DMS53 treated with DMSO at 0.1 percent for 48 hours (cell line): Measurements from ENCODE around the gene IL17D.
A peak's percentile ranks its signal among the peaks of the same experiment; 100 is the strongest.

Experiments used
- DNase-seq: peaks from one replicate; lab custom pipeline; 2025; ENCODE audit not compliant: unreplicated experiment; lab: John Stamatoyannopoulos, UW

Gene IL17D

DNA sequence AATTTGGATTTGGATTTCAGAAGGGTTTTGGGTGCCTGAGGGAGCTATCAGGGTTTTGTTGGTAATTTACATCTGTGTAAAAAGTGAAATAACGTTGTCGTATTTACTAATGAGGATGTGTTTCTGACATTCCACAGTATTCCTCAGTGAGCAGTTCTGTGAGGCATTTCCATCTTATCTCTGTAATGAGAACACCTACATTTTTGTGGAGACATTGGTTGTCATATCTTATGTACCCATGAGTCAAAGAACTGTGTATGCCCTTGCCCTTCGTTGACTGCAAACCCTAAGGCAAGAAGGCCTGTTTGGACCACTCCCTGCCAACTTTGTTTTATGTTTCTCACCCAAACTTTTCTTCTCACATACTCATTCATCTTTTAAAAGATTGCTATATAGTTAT, 14.2 kb upstream of the IL17D start:
- no peak for DNase-seq

DNA sequence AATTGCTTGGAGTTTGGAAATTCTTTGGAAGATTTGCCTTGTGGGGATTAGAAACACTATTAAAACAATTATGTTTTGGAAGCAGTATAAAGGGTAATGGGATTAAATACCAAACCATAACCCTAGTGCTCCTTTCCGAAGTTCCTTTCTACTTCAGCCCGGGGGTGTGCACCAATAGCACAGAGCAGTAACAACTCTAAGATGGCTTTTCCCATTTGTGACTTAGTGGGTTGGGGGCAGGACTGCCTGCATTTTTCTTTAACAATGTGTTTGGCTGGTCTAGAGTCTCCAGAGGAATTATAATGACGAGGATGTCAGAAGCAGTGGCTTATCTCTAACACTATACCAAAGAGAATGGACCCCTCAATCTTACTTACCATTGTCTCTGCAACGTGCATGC, 11.9 kb upstream of the IL17D start:
- DNase-seq = no peak

- no peak for DNase-seq
Observed at GRCh38 chr13:20696073-20696472, 7.4 kb upstream of the IL17D start.

GRCh38 chr13:20699715-20700114, 3.8 kb upstream of the IL17D start:
- no peak for DNase-seq

GRCh38 chr13:20700288-20700687, 3.2 kb upstream of the IL17D start:
- no peak for DNase-seq

DNA sequence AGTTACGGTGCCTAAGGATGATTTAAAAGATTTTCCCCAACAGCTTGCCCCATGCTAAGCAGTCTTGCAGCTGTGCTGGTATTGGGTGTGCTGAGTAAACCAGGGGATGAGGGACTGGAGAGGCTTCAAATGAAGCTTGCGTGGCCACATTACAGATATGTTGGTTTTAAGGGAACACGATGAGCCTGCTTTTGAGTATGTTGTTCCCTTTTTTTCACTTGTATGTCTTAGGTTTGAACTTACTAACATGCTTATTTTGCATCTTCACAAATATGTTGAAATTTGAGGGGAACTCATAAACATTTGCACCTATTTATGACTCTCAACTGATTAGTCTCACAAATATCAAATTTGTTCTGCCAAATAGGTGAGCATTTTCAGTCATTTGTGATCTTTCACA, 2.0 kb upstream of the IL17D start:
- DNase-seq = no peak

DNA sequence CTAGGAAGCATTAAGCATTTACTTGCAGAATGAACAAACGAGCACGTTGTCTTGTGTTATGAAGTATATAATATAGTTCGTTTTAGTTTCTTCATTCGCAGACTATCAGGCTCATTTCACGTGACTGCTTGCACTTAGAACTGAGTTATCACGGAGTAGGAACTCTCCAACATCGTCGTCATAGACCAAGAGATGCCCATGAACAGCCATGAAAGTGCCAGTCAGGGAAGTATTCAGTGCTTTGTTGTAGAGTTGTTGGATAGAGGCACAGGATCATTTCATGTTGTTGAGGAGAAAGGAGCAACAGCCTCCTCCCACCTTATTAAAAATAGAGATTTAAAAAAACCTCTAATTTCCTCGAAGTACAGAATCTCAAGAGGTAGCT, 977 bp upstream of the IL17D start:
- no peak for DNase-seq

GRCh38 chr13:20703780-20704458, 420 bp downstream of the IL17D start:
- peak; percentile 85 for DNase-seq

DNA sequence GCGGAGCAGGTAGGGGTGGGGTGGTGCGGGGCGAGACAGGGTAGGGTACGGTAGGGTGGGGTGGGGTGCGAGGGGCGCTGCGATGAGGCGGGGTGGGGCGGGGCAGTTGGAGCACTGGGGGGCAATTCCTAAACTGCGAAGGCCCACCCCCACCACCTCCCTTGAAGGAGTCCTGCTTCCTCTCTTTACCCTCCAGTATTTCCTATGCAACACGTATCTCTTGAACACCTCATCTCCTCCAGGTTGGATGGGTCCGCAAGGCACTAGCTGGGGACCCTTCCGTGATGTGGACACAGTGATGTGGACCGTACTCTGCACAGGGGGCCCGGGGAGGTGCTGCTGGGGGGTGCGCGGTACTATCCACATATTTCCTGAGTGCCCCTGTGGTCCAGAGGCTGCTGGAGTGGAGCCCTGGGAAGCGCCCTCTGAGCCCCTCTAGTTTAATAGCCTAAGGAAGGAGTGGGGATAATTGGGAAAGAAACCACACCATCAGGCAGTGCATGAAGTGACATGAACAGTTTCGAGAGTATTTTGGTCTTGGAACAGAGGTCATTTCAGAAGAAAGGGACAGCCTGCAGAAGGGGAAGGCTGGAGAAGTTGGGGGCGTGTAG, 1.1 kb downstream of the IL17D start:
- peak; percentile 14 for DNase-seq

DNA sequence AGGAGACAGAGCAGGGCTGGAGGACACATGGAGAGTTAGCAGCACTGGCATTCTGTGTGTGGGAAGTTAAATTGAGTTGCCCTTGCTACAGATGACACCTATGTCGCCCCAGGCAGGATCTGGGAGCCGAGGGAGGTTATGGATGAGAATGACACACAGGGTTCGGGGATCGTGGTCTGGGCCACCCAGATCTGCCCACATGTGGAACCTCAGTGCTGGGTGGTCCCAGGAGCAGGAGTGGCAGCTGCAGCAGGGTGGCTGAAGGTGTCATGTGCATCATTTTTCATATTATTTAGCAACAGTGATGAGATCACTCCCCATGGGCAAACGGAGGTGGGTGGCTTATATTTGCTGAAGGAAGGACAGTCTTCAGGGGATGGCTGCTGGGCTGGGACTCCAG, 3.2 kb downstream of the IL17D start:
- no peak for DNase-seq

DNA sequence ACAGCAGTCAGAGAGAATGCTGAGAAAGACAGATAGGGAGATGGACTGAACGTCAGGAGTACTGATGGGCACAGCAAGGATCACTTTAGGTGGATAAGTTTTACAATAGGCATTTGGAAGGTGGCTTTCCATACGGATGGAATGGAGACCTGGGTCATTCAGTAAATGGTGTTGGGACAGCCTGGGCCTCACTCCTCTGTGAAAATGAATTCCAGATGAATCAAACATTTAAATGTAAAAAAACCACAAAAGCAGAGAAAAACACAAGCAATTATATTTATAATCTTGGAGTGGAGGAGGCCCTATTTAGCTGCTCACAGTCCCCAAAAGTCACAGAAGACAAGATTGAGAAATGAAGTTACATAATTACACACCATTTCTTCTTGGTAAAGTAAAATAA, 4.7 kb downstream of the IL17D start:
- DNase-seq = no peak

GRCh38 chr13:20709369-20709768, 5.9 kb downstream of the IL17D start:
- DNase-seq = no peak

DNA sequence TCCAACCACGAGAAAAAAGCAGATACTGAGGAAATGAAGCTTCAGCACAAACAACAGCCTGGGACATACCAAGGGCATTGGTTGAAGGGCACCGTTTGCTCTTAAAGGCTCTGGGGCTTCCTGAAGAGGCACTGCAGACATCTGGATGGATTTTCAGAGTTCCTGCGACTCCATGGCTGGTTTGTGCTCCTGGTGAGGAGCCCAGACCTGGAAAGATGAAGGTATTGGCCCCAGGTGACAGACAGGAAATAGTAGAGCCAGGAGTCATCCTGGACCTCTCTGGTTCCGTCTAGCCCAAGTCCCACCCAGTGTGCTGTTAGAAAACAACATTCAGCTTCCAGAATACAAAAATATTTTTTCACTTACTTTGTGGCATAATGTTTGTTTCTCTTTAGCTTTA, 6.3 kb downstream of the IL17D start:
- DNase-seq = no peak

GRCh38 chr13:20711301-20712044, 8.0 kb downstream of the IL17D start:
- no peak for DNase-seq

DNA sequence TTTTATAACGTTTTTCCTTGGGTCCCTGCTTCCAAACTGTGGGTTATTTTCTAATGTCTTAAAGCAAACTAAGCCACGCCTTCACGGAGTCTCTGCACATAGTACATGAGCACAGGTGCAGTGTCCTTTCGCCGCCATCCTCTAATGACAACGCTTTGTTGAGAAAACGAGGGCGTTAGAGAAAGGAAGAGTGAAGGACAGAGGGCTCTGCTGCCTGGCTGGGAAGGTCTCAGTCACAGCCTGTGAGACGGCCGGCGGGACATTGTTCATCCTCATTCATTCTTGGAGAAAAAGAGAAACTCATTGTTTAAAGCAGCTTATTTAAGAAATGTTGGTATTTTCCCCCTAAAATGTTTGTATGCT, 9.5 kb downstream of the IL17D start:
- DNase-seq = no peak

DNA sequence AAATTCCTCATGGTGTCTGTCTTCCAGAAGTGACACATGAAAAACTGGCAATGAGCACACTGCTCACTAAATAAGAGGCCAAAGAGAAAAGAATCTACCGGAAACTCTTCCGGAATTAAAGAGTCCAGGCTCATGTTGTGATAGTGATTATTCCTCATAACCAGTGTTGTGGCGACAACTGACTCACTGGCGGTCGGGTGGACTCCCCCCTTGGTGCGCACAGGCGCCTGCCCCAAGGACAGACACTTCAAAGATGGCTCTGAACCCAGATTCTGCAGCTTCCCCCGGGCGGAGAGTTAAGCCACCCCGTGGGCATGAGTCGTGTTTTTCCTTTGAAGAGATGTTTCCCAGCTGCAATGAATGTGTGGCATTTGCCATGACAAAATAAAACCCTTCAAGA, 10.3 kb downstream of the IL17D start:
- no peak for DNase-seq

DNA sequence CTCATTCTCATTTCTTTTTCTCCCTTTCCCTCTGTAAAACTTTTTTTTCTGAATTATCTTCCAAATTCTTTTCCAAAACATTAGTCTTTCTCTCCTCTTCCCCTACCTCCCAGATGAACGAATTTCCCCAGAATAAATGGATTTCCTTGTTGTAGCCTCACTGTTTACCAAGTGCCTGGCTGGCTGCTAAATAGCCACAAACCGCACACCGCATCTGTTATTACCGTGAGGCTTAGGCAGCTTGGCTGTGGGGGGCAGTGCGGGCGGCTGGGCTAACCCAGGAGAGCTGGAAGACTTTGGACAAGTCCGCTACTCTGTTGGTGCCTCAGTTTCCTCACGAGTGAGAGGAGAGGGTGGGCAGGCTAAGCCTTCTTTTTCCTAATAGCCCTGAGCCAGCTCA, 10.7 kb downstream of the IL17D start:
- no peak for DNase-seq

DNA sequence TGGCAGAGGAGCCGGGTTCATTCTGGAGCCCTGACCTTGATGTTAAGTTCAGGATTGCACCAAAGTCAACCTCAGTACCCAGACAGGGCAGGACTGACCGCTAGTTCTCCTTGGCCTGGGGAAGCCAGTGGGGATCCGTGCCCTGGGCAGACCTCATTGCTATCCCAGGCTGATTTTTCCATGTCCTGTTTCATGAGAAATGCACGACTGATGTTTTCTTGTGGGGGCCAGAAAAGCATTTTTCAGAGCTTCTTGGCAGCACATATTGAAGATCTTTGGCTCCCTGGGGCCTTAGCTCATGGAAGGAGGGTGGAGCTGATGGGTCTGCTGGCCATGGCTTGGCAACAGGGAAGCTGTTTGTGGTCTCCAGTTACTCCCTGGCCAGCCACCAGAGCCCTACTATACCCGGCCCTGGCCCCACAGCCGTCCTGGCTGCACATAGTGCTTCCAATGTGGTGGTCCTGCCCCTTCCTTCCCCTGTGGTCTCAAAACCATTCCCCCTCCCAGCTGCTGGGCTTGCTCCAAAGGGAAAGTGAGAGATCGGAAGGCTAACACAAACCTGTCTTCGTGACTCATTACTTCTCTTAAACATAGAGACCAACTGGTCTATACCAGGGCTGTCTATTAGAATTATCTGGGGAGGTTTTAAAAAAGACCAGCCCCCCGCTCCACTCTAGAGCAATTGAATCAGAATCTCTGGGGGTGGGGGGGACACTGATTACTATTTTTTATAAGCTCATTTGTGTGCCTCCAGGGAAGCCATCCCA, 11.2 kb downstream of the IL17D start:
- DNase-seq = no peak

DNA sequence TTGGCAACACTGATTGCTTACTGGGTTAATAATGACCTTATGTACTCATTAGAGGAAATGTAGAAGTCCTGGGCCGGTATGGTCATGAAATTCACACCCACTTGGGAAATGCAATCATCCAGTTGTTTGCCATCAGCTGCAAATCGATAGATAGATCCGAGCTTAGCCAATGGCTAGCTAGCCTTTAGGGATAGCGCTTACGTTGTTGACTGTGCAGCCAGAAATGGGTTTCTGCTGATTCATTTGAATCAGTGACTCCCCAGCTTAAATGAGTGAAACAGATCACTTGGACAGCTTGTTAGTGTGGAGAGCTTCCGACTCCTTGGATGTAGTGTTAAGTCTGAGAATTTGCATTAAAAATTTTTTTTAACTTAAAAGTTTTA, 11.8 kb downstream of the IL17D start:
- DNase-seq = no peak

DNA sequence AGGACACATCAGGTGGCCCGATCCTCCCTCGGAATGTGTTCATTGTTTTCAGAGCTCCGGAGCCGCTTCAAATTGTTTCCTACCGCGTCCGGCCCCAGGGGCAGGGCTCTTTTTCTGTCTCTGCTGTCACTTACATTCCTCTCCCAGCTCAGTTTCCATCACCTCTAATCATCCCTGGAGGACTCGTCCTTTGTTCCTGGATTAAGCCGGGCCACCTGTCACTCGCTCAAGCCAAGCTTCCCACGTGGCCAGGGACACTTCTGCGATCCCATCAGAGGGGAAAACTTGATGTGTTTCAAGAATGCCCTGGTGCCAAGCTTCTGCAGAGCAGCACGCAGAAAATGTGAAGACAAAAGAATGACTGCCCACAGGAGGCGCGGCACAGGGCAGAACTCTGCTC, 13.5 kb downstream of the IL17D start:
- DNase-seq = peak; percentile 52

DNA sequence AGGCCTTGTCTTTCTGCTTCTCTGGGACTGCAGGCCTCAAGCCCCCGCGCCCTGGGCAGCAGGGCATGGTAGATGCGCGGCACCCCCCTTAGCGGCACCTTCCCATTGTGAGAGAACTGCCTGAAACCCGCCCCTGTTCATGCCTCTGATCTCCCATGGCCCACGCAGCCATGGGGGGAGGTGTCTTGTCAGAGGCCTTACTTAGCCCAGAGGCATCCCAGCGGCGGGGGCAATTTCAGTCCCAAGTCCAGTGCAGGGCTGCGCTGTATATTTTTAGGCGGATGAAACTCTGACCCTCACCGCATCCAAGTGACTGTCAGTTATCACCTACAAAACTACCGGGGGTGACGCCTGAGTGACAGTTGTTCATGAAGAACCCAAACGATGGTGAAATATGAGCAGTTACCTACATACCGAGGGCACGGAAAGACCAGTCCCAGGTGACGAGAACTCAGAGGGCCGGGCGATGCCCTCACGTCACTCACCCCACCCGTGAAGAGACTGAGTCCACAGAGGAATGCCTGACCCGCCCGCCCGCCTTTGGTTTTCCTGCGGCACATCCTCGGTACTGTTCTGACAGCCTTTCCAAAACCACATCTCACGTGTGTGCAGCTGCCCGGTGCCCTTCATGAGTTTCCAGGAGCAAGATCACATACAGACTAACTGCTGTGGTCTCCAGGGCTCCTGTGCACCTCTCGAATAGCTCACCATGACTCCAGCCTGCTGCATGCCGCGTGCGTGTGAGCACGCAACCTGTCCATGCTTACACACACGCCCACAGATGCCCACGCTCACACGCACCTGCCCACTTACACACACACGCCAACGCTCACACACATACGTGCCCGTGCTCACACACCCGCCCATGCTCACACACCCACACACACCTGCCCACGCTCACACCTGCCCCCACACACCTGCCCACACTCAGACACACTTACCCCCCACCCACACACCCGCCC, 14.4 kb downstream of the IL17D start:
- no peak for DNase-seq
